HEK293 (cell line): ENCODE measurements around the gene SLC25A30.

Experiments
- ATF2 ChIP-seq: fragments of 450-650 bp; formaldehyde crosslinking; IDR thresholded peaks from 2 replicates; pipeline ENCODE4 v1.5.1; 2016; ENCODE audit warnings: missing biosample characterization, missing genetic modification characterization, low read depth
- CTCF ChIP-seq: fragments of 450-650 bp; formaldehyde crosslinking; IDR thresholded peaks from 2 replicates; pipeline ENCODE4 v1.5.1; 2016; ENCODE audit warnings: missing biosample characterization, missing genetic modification characterization
- ELK4 ChIP-seq: IDR thresholded peaks from 2 replicates; pipeline ENCODE4 v1.6.1; 2011; ENCODE audit warnings: mild to moderate bottlenecking, low read depth, low read length, borderline replicate concordance
- KLF16 ChIP-seq: fragments of 450-650 bp; formaldehyde crosslinking; IDR thresholded peaks from 2 replicates; pipeline ENCODE4 v1.5.1; 2017; ENCODE audit warnings: missing biosample characterization, missing genetic modification characterization
- PBX3 ChIP-seq: sonication (generic); formaldehyde crosslinking; IDR thresholded peaks from 2 replicates; pipeline ENCODE4 v1.8.1; 2022; ENCODE audit warnings: mild to moderate bottlenecking, moderate library complexity, missing genetic modification reagents
- ZFP37 ChIP-seq: fragments of 450-650 bp; formaldehyde crosslinking; IDR thresholded peaks from 2 replicates; pipeline ENCODE4 v1.5.1; 2016; ENCODE audit warnings: missing biosample characterization, missing genetic modification characterization
- ZNF350 ChIP-seq: fragments of 450-650 bp; formaldehyde crosslinking; IDR thresholded peaks from 2 replicates; pipeline ENCODE4 v1.5.0; 2017; ENCODE audit warnings: missing biosample characterization, mild to moderate bottlenecking, missing genetic modification characterization
- ZNF580 ChIP-seq: fragments of 450-650 bp; formaldehyde crosslinking; IDR thresholded peaks from 2 replicates; pipeline ENCODE4 v1.5.1; 2016; ENCODE audit warnings: missing biosample characterization, missing genetic modification characterization
- ZNF585B ChIP-seq: fragments of 450-650 bp; formaldehyde crosslinking; IDR thresholded peaks from 2 replicates; pipeline ENCODE4 v1.5.1; 2016; ENCODE audit warnings: missing biosample characterization, missing genetic modification characterization

- TF ChIP-seq CTCF (tag by site-specific recombination): no peak
- TF ChIP-seq ZNF350 (tag by site-specific recombination): no peak
- TF ChIP-seq ZNF585B (tag by site-specific recombination): no peak
- TF ChIP-seq ZNF580 (tag by site-specific recombination): no peak
- no peak for TF ChIP-seq KLF16 (tag by site-specific recombination)
- no peak for TF ChIP-seq ATF2
- no peak for TF ChIP-seq ELK4
- TF ChIP-seq PBX3 (CRISPR knock-in tag): no peak
- TF ChIP-seq ZFP37: no peak
Observed at GRCh38 chr13:45393941-45394570, 24.1 kb downstream of the SLC25A30 start.
